Heart right ventricle (tissue), 16 donors: ENCODE results near the gene BMP5. TPM values are rescaled to one million over a fixed set of nuclear protein-coding genes. Genes with fewer than 3 reads are reported as not detected.

Experiments used
- ATAC-seq, 8 donors: fragments of 200-7000 bp; cut with Tn5 transposase; one replicate each; pipeline ENCODE4 v1.9.1; 2020; ENCODE audit warnings: mild to moderate bottlenecking in 8 of 8, moderate library complexity in 8 of 8, moderate number of reproducible peaks in 1 of 8
- DNase-seq, 2 donors: peaks; one replicate each; pipeline ENCODE4 v3.0.0-alpha.2; 2020
- H3K27ac ChIP-seq, 10 donors: fragments of 200-600 bp; sonication (generic) in 2 of 10; one replicate each; pipeline versions ENCODE4 v1.5.0 to v1.8.0; 2020 to 2022; ENCODE audit warnings: mild to moderate bottlenecking in 3 of 10
- H3K27me3 ChIP-seq, 7 donors: fragments of 200-600 bp; one replicate each; pipeline ENCODE4 v1.8.0; 2021 to 2022; ENCODE audit warnings: mild to moderate bottlenecking in 2 of 7
- H3K36me3 ChIP-seq, 9 donors: fragments of 200-600 bp; sonication (generic) in 1 of 9; one replicate each; pipeline versions ENCODE4 v1.5.0 to v1.8.0; 2020 to 2022; ENCODE audit warnings: mild to moderate bottlenecking in 2 of 9
- H3K4me1 ChIP-seq, 9 donors: fragments of 200-600 bp; sonication (generic) in 1 of 9; one replicate each; pipeline versions ENCODE4 v1.5.0 to v1.8.0; 2020 to 2022; ENCODE audit warnings: mild to moderate bottlenecking in 4 of 9
- H3K4me3 ChIP-seq, 10 donors: fragments of 200-600 bp; sonication (generic) in 2 of 10; one replicate each; pipeline versions ENCODE4 v1.5.0 to v1.8.0; 2020 to 2022; ENCODE audit warnings: mild to moderate bottlenecking in 7 of 10, moderate library complexity in 2 of 10
- H3K9me3 ChIP-seq, 11 donors: fragments of 200-600 bp in 10 of 11; sonication (generic) in 2 of 11; one replicate each; pipeline versions ENCODE4 v1.5.0 to v1.8.0; 2013 to 2022; ENCODE audit warnings: mild to moderate bottlenecking in 2 of 11, control low read depth in 1 of 11, moderate library complexity in 1 of 11
- CTCF ChIP-seq, 9 donors: fragments of 200-600 bp; sonication (generic) in 2 of 9; IDR thresholded peaks; one replicate each; pipeline versions ENCODE4 v1.5.0 to v1.8.0; 2021 to 2022; ENCODE audit warnings: antibody characterized with exemption in 9 of 9, mild to moderate bottlenecking in 5 of 9, moderate library complexity in 1 of 9
- WGBS, 2 donors: extraction: QIAGEN DNeasy Blood & Tissue Kit; methylation state at CpG; one replicate each; pipeline ENCODE4 v1.1.7; 2013; ENCODE audit warnings: inconsistent platforms in 1 of 2; 5-methylcytosine and 5-hydroxymethylcytosine counted together
- intact Hi-C, 10 donors: fragments of 100-400 bp; cut with DNase I; formaldehyde crosslinking; loops; one replicate each; pipeline versions ENCODE4 v1.11.1 to v1.14.2; 2022
- long read RNA-seq, 3 donors: library from polyadenylated mRNA; unstranded; transcript quantifications; one replicate each; pipeline ENCODE4 v2.0.0, GENCODE V29; 2020 to 2021
- polyA plus RNA-seq, 2 donors: library from polyadenylated mRNA; stranded (reverse); fragments of 200-250 nt; gene quantifications; one replicate each; pipeline ENCODE4 v1.2.3, GENCODE V29; 2013
- total RNA-seq, 10 donors: library from RNA; stranded (reverse); fragmentation: NEBNext Ultra II Directional in 3 of 10; extraction: Animal tissue kit (Norgen Biotek cat#: 25700) in 3 of 10; gene quantifications; one replicate each; pipeline versions ENCODE4 v1.2.1 to v1.2.4, GENCODE V29; 2021 to 2023
- donor health status: Arrhythmogenic right ventricular cardiomyopathy.
- donor health status: ischemic (EF 13 %, LVEDD 7.1; RV severe dilation, severe dysfunction).
- donor health status: healthy with polysubstance abuse.
- donor health status: DM: no; HTN: yes; CAD: no.
- donor health status: DM: no; HTN: no; CAD: no.
- donor health status: ischemic (EF 25% LVEDD 6.9; RV normal size, moderate dysfunction).
- donor health status: ischemic (EF 25% LVEDD 5.7; RV mildly dilated, moderate dysfunction).
- donor health status: healthy.
- donor health status: DM: yes; HTN: yes; CAD: no.
- donor health status: Ischemic cardiomyopathy.
- donor health status: ischemic (EF 35%, LVEDD 5.7; RV mildly dilated, moderate dysfunction).
- donor health status: nonischemic (EF 11% LVEDD 7.7; RV severe dilation, severe dysfunction).
- donor health status: DM: yes; HTN: yes; CAD: no.
- donor health status: PGD.
- donor health status: ischemic (EF 29% LVEDD 5.4; RV normal size, mild dysfunction).
- donor health status: nonischemic (EF 23%, LVEDD 6.1; RV moderate dilation, normal function).

The BMP5 gene
- 1 to 10 TPM in 9 of 10 donors, under 1 TPM in 1; 0.60 to 3.8 (median 1.8) TPM for total RNA-seq
- polyA plus RNA-seq: 1 to 10 TPM; 1.2 to 2.9 TPM
- long read RNA-seq, donor 1, partial matches to known transcripts: 0 of 3 reads
- long read RNA-seq, donor 1, other reads (novel, unspliced or antisense): 0 of 3 reads
- long read RNA-seq, donor 2, partial matches to known transcripts: 0 of 5 reads
- long read RNA-seq, donor 2, other reads (novel, unspliced or antisense): 1 of 5 reads
- long read RNA-seq, donor 3, partial matches to known transcripts: 0 of 5 reads
- long read RNA-seq, donor 3, other reads (novel, unspliced or antisense): 2 of 5 reads

GRCh38 chr6:55875400-55875799 is at the start of gene BMP5:
BMP5 (minus strand) TSS chr6:55875590; CDS start chr6:55874865, 725 bp downstream.
- Histone ChIP-seq H3K4me3 (peak within 1 kb of the TSS in 9 of 10 donors; percentile 12 to 45 (median 35)), H3K27me3 (peaks cover 0 to 3% (median 0%) of the 10 kb centered on the region in 7 donors), H3K36me3 (no peaks in the 10 kb centered on the region), H3K9me3 (no peaks in the 10 kb centered on the region), H3K4me1 (no peaks in the 10 kb centered on the region), H3K27ac (peak within 1 kb of the TSS in 9 of 10 donors; percentile 20 to 54 (median 41))
- DNase-seq (no peak), ATAC-seq (peak in 1 of 8 donors; percentile 52)
- TF ChIP-seq CTCF (IDR thresholded peaks at IDR 0.05): no peak
- intact Hi-C loops: no loop called here
- WGBS, 2 donors: 37 to 41% methylated on average over 2 of the region's 2 CpGs

- H3K27me3 ChIP-seq: no peaks in the 10 kb centered on the region
- intact Hi-C loops: no loop called here
- TF ChIP-seq CTCF (IDR thresholded peaks at IDR 0.05): no peak
- ATAC-seq (no peak), DNase-seq (no peak)
- H3K36me3 ChIP-seq: no peaks in the 10 kb centered on the region
- no peak overlapping the region for H3K27ac ChIP-seq
- no peak overlapping the region for H3K4me3 ChIP-seq
- H3K4me1 ChIP-seq: peaks cover 0 to 2% (median 0%) of the 10 kb centered on the region in 9 donors
- peaks cover 0 to 6% (median 0%) of the 10 kb centered on the region in 11 donors for H3K9me3 ChIP-seq
Measured at GRCh38 chr6:55922406-55922805, 47.0 kb upstream of the BMP5 start.

GRCh38 chr6:55919716-55920308 is 44.4 kb upstream of the BMP5 start:
- Histone ChIP-seq H3K27me3 (no peaks in the 10 kb centered on the region), H3K27ac (no peak overlapping the region), H3K4me1 (peaks cover 0 to 3% (median 0%) of the 10 kb centered on the region in 9 donors), H3K36me3 (no peaks in the 10 kb centered on the region), H3K9me3 (peaks cover 0 to 6% (median 0%) of the 10 kb centered on the region in 11 donors), H3K4me3 (no peak overlapping the region)
- intact Hi-C loops: no loop called here
- TF ChIP-seq CTCF (IDR thresholded peaks at IDR 0.05): no peak
- WGBS, 2 donors: 82 to 87% methylated on average over 5 of the region's 5 CpGs
- no peak for DNase-seq
- no peak for ATAC-seq

DNA sequence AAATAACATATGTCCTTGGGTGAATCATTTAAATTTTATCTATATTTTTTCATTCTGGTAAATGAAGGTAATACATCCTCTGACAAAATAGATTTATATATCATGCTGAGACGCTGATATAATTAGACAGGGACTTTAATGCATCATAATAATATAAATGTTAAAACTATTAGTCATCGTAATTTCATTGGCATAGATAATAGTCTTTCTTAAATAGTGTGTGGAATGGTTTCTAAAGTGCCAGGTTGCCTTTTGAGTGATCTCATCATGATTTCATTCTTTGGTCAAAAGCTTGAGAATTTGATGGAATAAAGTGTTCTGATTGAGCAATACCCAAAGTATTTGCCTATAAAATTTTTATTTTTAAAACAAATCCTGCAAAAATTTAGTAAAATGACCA is 43.2 kb upstream of the BMP5 start:
- peak overlapping the region in 3 of 10 donors; percentile 26 to 58 (median 31) for H3K27ac ChIP-seq
- intact Hi-C loops: no loop called here
- ATAC-seq (no peak), DNase-seq (no peak)
- WGBS, 2 donors: 51 to 56% methylated on average over 2 of the region's 2 CpGs
- peaks cover 0 to 2% (median 0%) of the 10 kb centered on the region in 11 donors for H3K9me3 ChIP-seq
- H3K4me3 ChIP-seq: no peak overlapping the region
- no peak for TF ChIP-seq CTCF (IDR thresholded peaks at IDR 0.05)
- H3K4me1 ChIP-seq: peaks cover 0 to 3% (median 0%) of the 10 kb centered on the region in 9 donors
- no peaks in the 10 kb centered on the region for H3K36me3 ChIP-seq
- no peaks in the 10 kb centered on the region for H3K27me3 ChIP-seq
